Neuronal stem cell (in vitro differentiated cells): Measurements from ENCODE around the gene FARP1.

Experiments used
- DNase-seq: peaks from one replicate; pipeline ENCODE4 v3.0.0-alpha.2; 2013; ENCODE audit warnings: low spot score
- H2AFZ ChIP-seq: one replicate; pipeline ENCODE4 v1.6.1; 2013; ENCODE audit warnings: mild to moderate bottlenecking, low read length, inconsistent platforms
- H2AK5ac ChIP-seq: 2 replicates; pipeline ENCODE4 v1.6.1; 2013; ENCODE audit warnings: low read depth, mild to moderate bottlenecking, inconsistent platforms, low read length, moderate library complexity, mixed read lengths
- H2BK120ac ChIP-seq: 2 replicates; pipeline ENCODE4 v1.6.1; 2013; ENCODE audit warnings: low read depth, mild to moderate bottlenecking, inconsistent platforms, low read length, moderate library complexity, mixed read lengths
- H2BK12ac ChIP-seq: one replicate; pipeline ENCODE4 v1.6.1; 2013; ENCODE audit warnings: low read length, inconsistent platforms
- H2BK15ac ChIP-seq: 2 replicates; pipeline ENCODE4 v1.6.1; 2013; ENCODE audit warnings: mild to moderate bottlenecking, low read length, inconsistent platforms, mixed read lengths
- H2BK5ac ChIP-seq: one replicate; pipeline ENCODE4 v1.6.1; 2013; ENCODE audit warnings: inconsistent platforms, mild to moderate bottlenecking, low read length, moderate library complexity
- H3K14ac ChIP-seq: one replicate; pipeline ENCODE4 v1.6.1; 2013; ENCODE audit warnings: low read length, inconsistent platforms
- H3K18ac ChIP-seq: 2 replicates; pipeline ENCODE4 v1.6.1; 2013; ENCODE audit warnings: low read length, inconsistent platforms
- H3K23ac ChIP-seq: 2 replicates; pipeline ENCODE4 v1.6.1; 2013; ENCODE audit warnings: low read depth, mild to moderate bottlenecking, mixed read lengths, low read length, inconsistent platforms; ENCODE audit not compliant: poor library complexity
- H3K27ac ChIP-seq: replicated peaks from 3 replicates; pipeline ENCODE4 v1.5.1; 2013; ENCODE audit warnings: low read length, inconsistent platforms
- H3K27me3 ChIP-seq, 3 experiments: 2 replicates each; pipeline ENCODE4 v1.6.1; 2013; ENCODE audit warnings: low read length in 3 of 3, mild to moderate bottlenecking in 2 of 3, inconsistent platforms in 1 of 3, low read depth in 1 of 3, mixed read lengths in 1 of 3, moderate library complexity in 1 of 3; ENCODE audit not compliant: control insufficient read depth in 3 of 3, insufficient read depth in 3 of 3
- H3K36me3 ChIP-seq, 2 donors: replicated peaks in 1 of 2; 2 replicates each; pipeline ENCODE4 v1.6.1; 2013; ENCODE audit warnings: low read length in 2 of 2; ENCODE audit not compliant: control insufficient read depth in 2 of 2, insufficient read depth in 2 of 2
- H3K4ac ChIP-seq: 2 replicates; pipeline ENCODE4 v1.6.1; 2013; ENCODE audit warnings: inconsistent platforms, mild to moderate bottlenecking, low read length, moderate library complexity
- H3K4me1 ChIP-seq, 2 donors: 1 replicate in 1 of 2; 2 replicates in 1 of 2; pipeline ENCODE4 v1.6.1; 2013; ENCODE audit warnings: low read length in 2 of 2, low read depth in 1 of 2; ENCODE audit not compliant: control insufficient read depth in 2 of 2, insufficient read depth in 1 of 2
- H3K4me2 ChIP-seq: one replicate; pipeline ENCODE4 v1.6.1; 2013; ENCODE audit warnings: mild to moderate bottlenecking, low read length, inconsistent platforms; ENCODE audit not compliant: insufficient read depth, poor library complexity, severe bottlenecking
- H3K4me3 ChIP-seq, 2 donors: 2 replicates each; pipeline ENCODE4 v1.5.1; 2013; ENCODE audit warnings: low read length in 2 of 2, mild to moderate bottlenecking in 2 of 2, inconsistent platforms in 1 of 2, moderate library complexity in 1 of 2
- H3K79me1 ChIP-seq: one replicate; pipeline ENCODE4 v1.6.1; 2013; ENCODE audit warnings: low read depth, mild to moderate bottlenecking, inconsistent platforms, low read length, moderate library complexity
- H3K9ac ChIP-seq: one replicate; pipeline ENCODE4 v1.6.1; 2013; ENCODE audit warnings: mild to moderate bottlenecking, low read depth, low read length, inconsistent platforms; ENCODE audit not compliant: poor library complexity
- H3K9me3 ChIP-seq, 2 donors: replicated peaks in 1 of 2; 2 replicates each; pipeline versions ENCODE3 to v1.6.1; 2013; ENCODE audit warnings: low read length in 2 of 2, mild to moderate bottlenecking in 2 of 2, inconsistent platforms in 1 of 2, low read depth in 1 of 2, mixed read lengths in 1 of 2, moderate library complexity in 1 of 2; ENCODE audit not compliant: control insufficient read depth in 2 of 2, insufficient read depth in 1 of 2
- H4K8ac ChIP-seq: one replicate; pipeline ENCODE4 v1.6.1; 2013; ENCODE audit warnings: low read depth, mild to moderate bottlenecking, inconsistent platforms, low read length, moderate library complexity
- H4K91ac ChIP-seq: one replicate; pipeline ENCODE4 v1.6.1; 2013; ENCODE audit warnings: low read length, low read depth, mild to moderate bottlenecking, inconsistent platforms; ENCODE audit not compliant: poor library complexity
- WGBS, 2 donors: extraction: QIAGEN DNeasy Blood & Tissue Kit; methylation state at CpG; one replicate each; pipeline ENCODE4 v1.1.7; 2013; ENCODE audit warnings: missing lambda C conversion rate in 2 of 2, mixed read lengths in 1 of 2; ENCODE audit not compliant: insufficient read length in 2 of 2, insufficient replicate concordance in 1 of 2; ENCODE audit errors: extremely low coverage in 2 of 2; 5-methylcytosine and 5-hydroxymethylcytosine counted together

Gene FARP1

DNA sequence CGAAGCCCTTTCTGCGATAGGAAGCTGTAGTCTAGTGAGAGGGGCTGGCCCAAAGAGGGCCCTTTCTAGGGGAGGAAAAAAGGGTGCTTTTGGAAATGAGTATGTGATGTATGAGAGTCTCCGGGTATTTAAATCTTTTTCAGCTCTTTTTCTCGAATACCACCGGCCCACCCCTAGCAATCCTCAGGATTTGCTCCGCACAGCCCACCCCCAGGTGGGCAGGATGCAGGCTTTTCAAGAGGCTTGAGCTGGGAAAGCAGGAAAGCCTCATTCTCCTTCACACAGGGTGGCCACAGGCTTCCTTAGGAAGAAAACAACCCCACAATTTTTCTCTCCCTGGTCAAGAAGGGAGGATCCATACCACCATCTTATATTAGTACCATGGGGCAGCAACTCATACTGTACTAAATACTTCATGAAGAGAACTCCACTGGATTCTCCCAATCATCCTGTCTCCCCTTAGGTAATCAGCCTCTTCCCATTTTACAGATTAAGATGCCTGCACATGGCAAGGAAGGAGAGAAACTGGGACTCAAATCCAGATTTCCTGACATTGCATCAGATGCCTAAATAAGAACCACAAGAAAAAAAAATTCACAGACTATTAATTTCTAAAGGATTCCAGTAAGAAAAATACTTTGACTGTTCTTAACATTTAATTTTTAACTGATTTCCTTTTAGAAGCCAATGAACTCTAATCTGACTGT, 349.6 kb downstream of the FARP1 start:
- no peak overlapping the region for H3K4me2 ChIP-seq
- H3K4ac ChIP-seq, result no peak overlapping the region
- H4K91ac ChIP-seq, result no peak overlapping the region
- no peak overlapping the region for H4K8ac ChIP-seq
- no CpG with 5 or more reads among the region's 6 CpGs for WGBS, 2 donors
- H3K9me3 ChIP-seq, result no peaks in the 10 kb centered on the region
- H2BK15ac ChIP-seq, result no peak overlapping the region
- no peak overlapping the region for H2BK12ac ChIP-seq
- no peaks in the 10 kb centered on the region for H3K27me3 ChIP-seq
- no peak overlapping the region for H2BK120ac ChIP-seq
- peaks cover 20 to 40% of the 10 kb centered on the region in 2 donors for H3K4me1 ChIP-seq
- H3K18ac ChIP-seq, result no peak overlapping the region
- DNase-seq, result no peak
- H3K23ac ChIP-seq, result no peak overlapping the region
- H3K9ac ChIP-seq, result no peak overlapping the region
- H3K36me3 ChIP-seq, result peaks cover 0 to 11% of the 10 kb centered on the region in 2 donors
- H3K14ac ChIP-seq, result no peak overlapping the region
- H2AFZ ChIP-seq, result no peak overlapping the region
- H2AK5ac ChIP-seq, result no peak overlapping the region
- no peak overlapping the region for H2BK5ac ChIP-seq
- no peak overlapping the region for H3K4me3 ChIP-seq
- no peak overlapping the region for H3K27ac ChIP-seq
- H3K79me1 ChIP-seq, result peaks cover 6% of the 10 kb centered on the region

DNA sequence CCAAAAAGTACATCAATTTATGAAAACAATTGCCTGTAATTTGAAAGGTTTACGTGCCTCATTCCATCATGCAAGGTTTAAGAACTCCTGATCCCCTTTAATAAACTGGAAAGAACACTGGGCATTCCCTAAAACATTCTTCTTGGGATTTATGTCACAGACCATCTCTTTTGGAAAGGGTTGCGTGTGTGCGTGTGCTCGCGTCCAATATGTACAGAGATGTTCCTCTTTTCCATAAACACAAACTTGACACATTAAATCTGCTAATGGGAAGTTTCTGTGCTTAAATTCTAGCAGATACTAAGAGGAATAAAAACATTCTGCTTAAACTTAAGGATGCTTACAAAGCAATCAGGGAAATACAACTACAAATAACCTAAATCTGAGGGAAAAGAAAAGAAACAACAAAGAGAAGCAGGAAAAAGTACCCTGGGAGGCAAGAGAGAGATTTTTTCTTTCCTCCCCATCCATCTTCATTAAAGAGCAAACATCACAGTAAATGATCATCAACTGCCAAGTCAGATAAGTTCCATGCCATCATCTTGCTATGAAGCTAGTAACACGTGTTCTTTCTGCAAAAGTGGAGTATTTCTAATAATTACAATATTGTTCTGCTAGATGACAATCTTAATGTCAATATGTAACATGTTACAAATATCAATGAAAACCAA, 350.3 kb downstream of the FARP1 start:
- Histone ChIP-seq H3K27ac (no peak overlapping the region), H2AK5ac (no peak overlapping the region), H3K18ac (no peak overlapping the region), H3K14ac (no peak overlapping the region), H3K23ac (no peak overlapping the region), H3K36me3 (peaks cover 0 to 13% of the 10 kb centered on the region in 2 donors), H4K8ac (no peak overlapping the region), H3K4me2 (no peak overlapping the region), H3K9me3 (no peaks in the 10 kb centered on the region), H2BK5ac (no peak overlapping the region), H3K4me3 (no peak overlapping the region), H2BK120ac (no peak overlapping the region), H3K79me1 (peaks cover 3% of the 10 kb centered on the region), H2BK12ac (no peak overlapping the region), H2AFZ (no peak overlapping the region), H4K91ac (no peak overlapping the region), H3K27me3 (no peaks in the 10 kb centered on the region), H2BK15ac (no peak overlapping the region), H3K4ac (no peak overlapping the region), H3K4me1 (peaks cover 20 to 35% of the 10 kb centered on the region in 2 donors), H3K9ac (no peak overlapping the region)
- WGBS, 2 donors, result no CpG with 5 or more reads among the region's 6 CpGs
- no peak for DNase-seq

DNA sequence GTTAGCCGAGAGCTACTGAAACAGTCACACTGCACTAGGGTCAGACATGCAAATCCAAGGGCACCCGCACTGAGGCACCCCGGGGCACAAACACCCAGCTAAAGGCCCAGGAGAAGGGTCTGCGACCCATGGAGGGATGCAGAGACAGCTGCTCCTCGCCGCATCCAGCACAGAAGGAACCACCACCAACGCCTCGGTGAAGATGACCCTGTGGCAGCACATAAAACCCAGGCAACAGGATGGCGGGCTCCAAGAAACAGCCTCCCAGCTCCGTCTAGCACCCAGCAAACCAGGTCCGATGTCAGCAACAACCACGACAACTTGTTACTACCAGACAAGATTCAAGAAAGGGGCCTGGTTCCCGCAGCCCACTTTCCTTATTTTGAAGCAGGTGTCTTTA, 351.9 kb downstream of the FARP1 start:
- no peak for DNase-seq
- no peak overlapping the region for H2AK5ac ChIP-seq
- H2BK15ac ChIP-seq, result no peak overlapping the region
- H3K4ac ChIP-seq, result no peak overlapping the region
- WGBS, 2 donors, result no CpG with 5 or more reads among the region's 13 CpGs
- H3K14ac ChIP-seq, result peak overlapping the region; percentile 50
- H3K23ac ChIP-seq, result no peak overlapping the region
- no peak overlapping the region for H3K4me3 ChIP-seq
- no peak overlapping the region for H2BK5ac ChIP-seq
- H3K9me3 ChIP-seq, result peaks cover 4 to 10% of the 10 kb centered on the region in 2 donors
- H3K79me1 ChIP-seq, result peaks cover 2% of the 10 kb centered on the region
- no peak overlapping the region for H2AFZ ChIP-seq
- no peak overlapping the region for H2BK12ac ChIP-seq
- no peak overlapping the region for H2BK120ac ChIP-seq
- H3K4me1 ChIP-seq, result peaks cover 14 to 27% of the 10 kb centered on the region in 2 donors
- H4K91ac ChIP-seq, result no peak overlapping the region
- H3K27ac ChIP-seq, result no peak overlapping the region
- H3K27me3 ChIP-seq, result no peaks in the 10 kb centered on the region
- H3K9ac ChIP-seq, result no peak overlapping the region
- no peak overlapping the region for H3K18ac ChIP-seq
- peaks cover 9 to 27% of the 10 kb centered on the region in 2 donors for H3K36me3 ChIP-seq
- no peak overlapping the region for H4K8ac ChIP-seq
- H3K4me2 ChIP-seq, result no peak overlapping the region

DNA sequence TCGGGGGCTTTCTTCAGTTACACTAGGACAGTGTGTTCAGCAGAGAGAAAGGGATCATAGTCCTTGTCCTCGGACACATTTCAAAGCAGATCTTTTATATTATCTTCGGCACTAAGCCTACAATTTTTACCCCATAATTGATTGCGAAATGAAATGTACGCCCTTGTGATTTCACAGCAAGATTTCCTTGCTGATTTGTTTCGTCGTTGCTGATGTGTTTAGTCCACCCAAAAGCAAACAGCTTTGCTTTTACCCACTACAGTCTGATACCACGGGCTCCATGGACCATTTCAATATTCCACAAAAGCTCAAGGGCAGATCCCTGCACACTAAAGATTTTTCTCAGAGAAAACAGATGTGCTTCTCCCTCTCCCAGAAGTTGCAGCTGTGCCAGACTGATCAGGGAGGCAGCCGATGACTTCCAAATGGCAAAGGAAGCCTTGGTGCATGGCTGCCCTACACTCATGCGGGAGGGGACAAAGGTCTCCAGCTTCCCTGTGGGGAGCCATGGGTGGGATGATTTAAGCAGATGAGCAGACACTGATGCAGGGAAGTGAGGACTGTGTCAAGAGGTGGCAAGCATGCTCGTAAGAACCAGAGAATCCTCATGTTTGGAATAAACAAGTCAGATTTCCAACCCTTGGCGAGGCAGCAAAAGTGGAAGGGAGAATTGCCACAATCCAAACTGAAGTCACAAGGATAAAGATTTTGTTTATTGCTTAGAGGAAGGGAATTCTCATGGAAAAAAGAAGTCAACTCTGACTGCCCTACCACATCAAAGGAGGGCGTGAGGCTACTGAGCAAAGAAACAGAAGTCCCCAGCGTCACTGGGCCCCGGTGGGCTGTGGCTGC, 353.0 kb downstream of the FARP1 start:
- H3K14ac ChIP-seq, result no peak overlapping the region
- peak overlapping the region; percentile 33 for H3K18ac ChIP-seq
- no peak overlapping the region for H4K91ac ChIP-seq
- peaks cover 9 to 30% of the 10 kb centered on the region in 2 donors for H3K36me3 ChIP-seq
- H2BK5ac ChIP-seq, result no peak overlapping the region
- H2AK5ac ChIP-seq, result no peak overlapping the region
- peaks cover 2% of the 10 kb centered on the region for H3K79me1 ChIP-seq
- no peak overlapping the region for H3K4me2 ChIP-seq
- H3K4me1 ChIP-seq, result peaks cover 12 to 21% of the 10 kb centered on the region in 2 donors
- H4K8ac ChIP-seq, result no peak overlapping the region
- no peak overlapping the region for H2AFZ ChIP-seq
- no peak overlapping the region for H2BK12ac ChIP-seq
- H3K4ac ChIP-seq, result no peak overlapping the region
- no peak overlapping the region for H3K4me3 ChIP-seq
- WGBS, 2 donors, result no CpG with 5 or more reads among the region's 15 CpGs
- no peak for DNase-seq
- H3K27ac ChIP-seq, result no peak overlapping the region
- H2BK15ac ChIP-seq, result no peak overlapping the region
- H3K9me3 ChIP-seq, result peaks cover 4 to 10% of the 10 kb centered on the region in 2 donors
- H3K27me3 ChIP-seq, result no peaks in the 10 kb centered on the region
- no peak overlapping the region for H2BK120ac ChIP-seq
- H3K9ac ChIP-seq, result no peak overlapping the region
- H3K23ac ChIP-seq, result no peak overlapping the region
